Measurements from ENCODE around the gene TANC1.

DNA sequence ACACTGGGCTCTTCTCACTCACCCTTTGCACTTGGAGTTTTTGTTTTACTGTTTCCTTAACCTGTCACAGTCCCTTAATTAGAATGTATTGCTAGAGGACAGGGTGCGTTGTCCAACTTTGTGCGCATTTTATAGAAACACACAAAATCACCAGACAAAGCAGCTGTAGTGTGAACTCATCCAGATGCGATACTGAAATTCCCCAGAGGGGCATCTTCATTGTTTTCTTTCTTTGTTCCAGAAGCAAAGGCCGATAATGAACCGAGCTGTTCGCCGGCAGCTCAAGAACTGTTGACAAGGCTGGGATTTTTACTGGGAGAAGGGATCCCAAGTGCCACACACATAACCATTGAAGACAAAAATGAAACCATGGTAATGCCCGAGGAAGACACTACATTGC, 180.5 kb downstream of the TANC1 start:
- TF ChIP-seq, protein P1, sequence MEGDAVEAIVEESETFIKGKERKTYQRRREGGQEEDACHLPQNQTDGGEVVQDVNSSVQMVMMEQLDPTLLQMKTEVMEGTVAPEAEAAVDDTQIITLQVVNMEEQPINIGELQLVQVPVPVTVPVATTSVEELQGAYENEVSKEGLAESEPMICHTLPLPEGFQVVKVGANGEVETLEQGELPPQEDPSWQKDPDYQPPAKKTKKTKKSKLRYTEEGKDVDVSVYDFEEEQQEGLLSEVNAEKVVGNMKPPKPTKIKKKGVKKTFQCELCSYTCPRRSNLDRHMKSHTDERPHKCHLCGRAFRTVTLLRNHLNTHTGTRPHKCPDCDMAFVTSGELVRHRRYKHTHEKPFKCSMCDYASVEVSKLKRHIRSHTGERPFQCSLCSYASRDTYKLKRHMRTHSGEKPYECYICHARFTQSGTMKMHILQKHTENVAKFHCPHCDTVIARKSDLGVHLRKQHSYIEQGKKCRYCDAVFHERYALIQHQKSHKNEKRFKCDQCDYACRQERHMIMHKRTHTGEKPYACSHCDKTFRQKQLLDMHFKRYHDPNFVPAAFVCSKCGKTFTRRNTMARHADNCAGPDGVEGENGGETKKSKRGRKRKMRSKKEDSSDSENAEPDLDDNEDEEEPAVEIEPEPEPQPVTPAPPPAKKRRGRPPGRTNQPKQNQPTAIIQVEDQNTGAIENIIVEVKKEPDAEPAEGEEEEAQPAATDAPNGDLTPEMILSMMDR (optimal IDR thresholded peaks at IDR 0.05 in 1 of 3, IDR thresholded peaks at IDR 0.05 in 1 of 3, conservative IDR thresholded peaks at IDR 0.05 in 1 of 3; ENCODE audit: extremely low read depth in 1 of 3, insufficient read depth in 2 of 3, low read length in 3 of 3) = no peak
- TF ChIP-seq EZH2 (IDR thresholded peaks at IDR 0.05; ENCODE audit: low read length) = no peak
